ENCODE results near the gene ARHGEF18.

- TF ChIP-seq ZNF555 (tag by site-specific recombination; conservative IDR thresholded peaks at IDR 0.05) (no peak), ZSCAN4 (tag by site-specific recombination; IDR thresholded peaks at IDR 0.05) (no peak), ZNF362 (tag by site-specific recombination; IDR thresholded peaks at IDR 0.05) (no peak), REST (tag by site-specific recombination; IDR thresholded peaks at IDR 0.05) (no peak), YY1 (tag by site-specific recombination; IDR thresholded peaks at IDR 0.05) (no peak), ZNF768 (tag by site-specific recombination; IDR thresholded peaks at IDR 0.05) (no peak), ZFP69B (tag by site-specific recombination; IDR thresholded peaks at IDR 0.05) (no peak), ZNF473 (tag by site-specific recombination; IDR thresholded peaks at IDR 0.05) (no peak)
Measured at GRCh38 chr19:7304200-7304599, 44.5 kb upstream of the ARHGEF18 start.

Measured in HEK293 (cell line).